K562 (cell line): ENCODE results near the gene MRPL28. TPM values are rescaled to one million over a fixed set of nuclear protein-coding genes. Genes with fewer than 3 reads are reported as not detected.

ENCODE experiments used
- ATAC-seq: fragments of 200-7000 bp; cut with Tn5 transposase; 3 replicates; pipeline ENCODE4 v1.9.1; 2020; ENCODE audit warnings: moderate library complexity
- BruUV-seq: library from RNA; stranded (reverse); fragments of 400-500 nt; replicated peaks from 2 replicates; lab custom pipeline; 2021; lab: Mats Ljungman, UMichigan
- CTCF ChIA-PET: fragments of 300-600 bp; formaldehyde crosslinking; extraction: SDS; loops from one replicate; lab custom pipeline; 2021; ENCODE audit warnings: low intra/inter-chr PET ratio; lab: Yijun Ruan, JAX
- POLR2A ChIA-PET: fragments of 300-600, 350-650 bp; sonication (Branson Sonifier 250); formaldehyde crosslinking; extraction: SDS; loops from one replicate; lab custom pipeline; 2021; ENCODE audit warnings: antibody characterized with exemption, inconsistent platforms; lab: Yijun Ruan, JAX
- DNase-seq, 4 experiments: peaks; one replicate each; pipeline versions ENCODE4 v3.0.0 to v3.0.0-alpha.2; 2011 to 2018; ENCODE audit warnings: low spot score in 3 of 4, mixed read lengths in 3 of 4; ENCODE audit errors: extremely low read depth in 1 of 4
- FAIRE-seq: peaks from 2 replicates; lab custom pipeline; 2011; peaks lifted over from hg19 to GRCh38; lab: Jason Lieb, UNC
- H2AFZ ChIP-seq: 2 replicates; pipeline ENCODE4 v1.6.0; 2011; ENCODE audit warnings: low read depth, low read length, control low read depth, inconsistent platforms
- H3K27ac ChIP-seq: fragments of 200-600 bp; 3 replicates; pipeline ENCODE4 v1.8.0; 2011; ENCODE audit warnings: low read depth, mild to moderate bottlenecking, control low read depth, inconsistent platforms, low read length, moderate library complexity, mixed read lengths; ENCODE audit errors: extremely low read depth
- H3K27me3 ChIP-seq, 2 experiments: fragments of 300-600 bp in 1 of 2; 2 replicates in 1 of 2; 3 replicates in 1 of 2; pipeline versions ENCODE4 v1.6.0 to v1.8.0; 2011; ENCODE audit warnings: inconsistent platforms in 2 of 2, low read length in 2 of 2, mild to moderate bottlenecking in 1 of 2, mixed read lengths in 1 of 2, moderate library complexity in 1 of 2; ENCODE audit not compliant: control insufficient read depth in 2 of 2, insufficient read depth in 2 of 2
- H3K36me3 ChIP-seq: fragments of 300-600 bp; 3 replicates; pipeline ENCODE4 v1.8.0; 2011; ENCODE audit warnings: mild to moderate bottlenecking, low read length, inconsistent platforms; ENCODE audit not compliant: control insufficient read depth, insufficient read depth
- H3K4me1 ChIP-seq, 2 experiments: fragments of 200-600 bp in 1 of 2; replicated peaks in 1 of 2; 2 replicates in 1 of 2; 3 replicates in 1 of 2; pipeline versions ENCODE4 v1.5.1 to v1.8.0; 2011; ENCODE audit warnings: inconsistent platforms in 2 of 2, low read length in 2 of 2, mild to moderate bottlenecking in 1 of 2, mixed read lengths in 1 of 2, moderate library complexity in 1 of 2; ENCODE audit not compliant: control insufficient read depth in 2 of 2, insufficient read depth in 2 of 2
- H3K4me2 ChIP-seq: 2 replicates; pipeline ENCODE4 v1.6.1; 2011; ENCODE audit warnings: low read length, control low read depth, inconsistent platforms, mixed read lengths; ENCODE audit not compliant: insufficient read depth
- H3K4me3 ChIP-seq: fragments of 200-600 bp; sonication (generic), shearing (Covaris generic); 2 replicates; pipeline ENCODE4 v1.5.1; 2016; ENCODE audit warnings: control low read depth, inconsistent platforms
- H3K79me2 ChIP-seq: fragments of 200-600 bp; 3 replicates; pipeline ENCODE4 v1.8.0; 2011; ENCODE audit warnings: low read length, inconsistent platforms; ENCODE audit not compliant: control insufficient read depth, insufficient read depth
- H3K9ac ChIP-seq, 2 experiments: 2 replicates each; pipeline versions ENCODE4 v1.6.0 to v1.6.1; 2011; ENCODE audit warnings: low read depth in 2 of 2, low read length in 2 of 2, control low read depth in 1 of 2, inconsistent platforms in 1 of 2, mild to moderate bottlenecking in 1 of 2, mixed read lengths in 1 of 2; ENCODE audit not compliant: insufficient read depth in 1 of 2
- H3K9me1 ChIP-seq: one replicate; pipeline ENCODE4 v1.6.0; 2011; ENCODE audit warnings: inconsistent platforms, mild to moderate bottlenecking, low read length, moderate library complexity; ENCODE audit not compliant: control insufficient read depth, insufficient read depth
- H3K9me3 ChIP-seq: replicated peaks from 2 replicates; pipeline ENCODE4 v1.5.1; 2011; ENCODE audit warnings: low read depth, low read length, inconsistent platforms; ENCODE audit not compliant: control insufficient read depth, insufficient read depth
- H4K20me1 ChIP-seq: replicated peaks from 2 replicates; pipeline ENCODE4 v1.6.1; 2011; ENCODE audit warnings: low read length, inconsistent platforms, mixed read lengths; ENCODE audit not compliant: control insufficient read depth, insufficient read depth
- ATF6 ChIP-seq: sonication (generic); formaldehyde crosslinking; IDR thresholded peaks from 2 replicates; pipeline ENCODE4 v1.4.0; 2020; ENCODE audit warnings: mild to moderate bottlenecking, missing genetic modification reagents
- BRD9 ChIP-seq: fragments of 450-650 bp; IDR thresholded peaks from 2 replicates; pipeline ENCODE4 v1.6.1; 2018; ENCODE audit warnings: low read depth; ENCODE audit not compliant: partially characterized antibody
- ETV1 ChIP-seq: fragments of 450-650 bp; conservative IDR thresholded peaks from 2 replicates; pipeline ENCODE4 v1.6.1; 2016; ENCODE audit warnings: missing genetic modification characterization, control low read depth, low read depth, missing compliant biosample characterization
- FOXO4 ChIP-seq: fragments of 450-650 bp; formaldehyde crosslinking; IDR thresholded peaks from 2 replicates; pipeline ENCODE4 v1.4.0; 2020; ENCODE audit warnings: mild to moderate bottlenecking, moderate library complexity
- IRF1 ChIP-seq: sonication (generic); formaldehyde crosslinking; IDR thresholded peaks from 2 replicates; pipeline ENCODE4 v1.8.0; 2022; ENCODE audit warnings: missing genetic modification reagents, mild to moderate bottlenecking, borderline replicate concordance
- KDM1A ChIP-seq, 2 experiments: fragments of 450-650 bp; IDR thresholded peaks; 2 replicates each; pipeline ENCODE4 v1.6.1; 2016; ENCODE audit warnings: mild to moderate bottlenecking in 2 of 2
- MCM5 ChIP-seq: fragments of 450-650 bp; IDR thresholded peaks from 2 replicates; pipeline ENCODE4 v1.6.1; 2016; ENCODE audit warnings: low read depth
- MIER1 ChIP-seq: fragments of 450-650 bp; IDR thresholded peaks from 2 replicates; pipeline ENCODE4 v1.6.1; 2016; ENCODE audit warnings: antibody characterized with exemption, mild to moderate bottlenecking, low read depth
- MXD1 ChIP-seq: fragments of 250-450 bp; sonication (Bioruptor Pico); IDR thresholded peaks from 2 replicates; pipeline ENCODE4 v1.8.0; 2021; ENCODE audit warnings: borderline replicate concordance, mild to moderate bottlenecking, moderate library complexity; ENCODE audit not compliant: poor library complexity, severe bottlenecking
- MYC ChIP-seq, 2 experiments: fragments of 250-450 bp in 1 of 2; sonication (Bioruptor Pico) in 1 of 2; IDR thresholded peaks; 2 replicates each; pipeline versions ENCODE4 v1.5.1 to v1.6.1; 2012 to 2021; ENCODE audit warnings: low read depth in 2 of 2, borderline replicate concordance in 1 of 2, improper control_type of control experiment in 1 of 2, low read length in 1 of 2, mild to moderate bottlenecking in 1 of 2, moderate library complexity in 1 of 2
- NR1H2 ChIP-seq: sonication (generic); formaldehyde crosslinking; IDR thresholded peaks from 2 replicates; pipeline ENCODE4 v1.4.0; 2020; ENCODE audit warnings: mild to moderate bottlenecking, missing genetic modification reagents
- RBFOX2 ChIP-seq: fragments of 200-400 bp; formaldehyde crosslinking; IDR thresholded peaks from 2 replicates; pipeline ENCODE4 v1.6.1; 2017; ENCODE audit warnings: low read depth, mild to moderate bottlenecking, low read length, moderate library complexity
- RHOXF2B ChIP-seq: fragments of 250-450 bp; sonication (Bioruptor Pico); conservative IDR thresholded peaks from 2 replicates; pipeline ENCODE4 v1.5.1; 2021
- SIN3A ChIP-seq, 2 experiments: fragments of 150-350 bp in 1 of 2; IDR thresholded peaks; 2 replicates each; pipeline ENCODE4 v1.6.1; 2011 to 2016; ENCODE audit warnings: borderline replicate concordance in 2 of 2, low read depth in 2 of 2, low read length in 2 of 2, mild to moderate bottlenecking in 2 of 2, moderate library complexity in 2 of 2; ENCODE audit not compliant: control insufficient read depth in 1 of 2
- SREBF2 ChIP-seq: sonication (generic); formaldehyde crosslinking; IDR thresholded peaks from 2 replicates; pipeline ENCODE4 v1.4.0; 2020; ENCODE audit warnings: mild to moderate bottlenecking, missing genetic modification reagents
- TEAD1 ChIP-seq, 2 experiments: fragments of 450-650 bp in 1 of 2; sonication (generic) in 1 of 2; formaldehyde crosslinking; IDR thresholded peaks; 2 replicates each; pipeline versions ENCODE4 v1.4.0 to v1.8.0; 2020 to 2022; ENCODE audit warnings: mild to moderate bottlenecking in 2 of 2, missing genetic modification reagents in 1 of 2
- ZFX ChIP-seq: sonication (generic); formaldehyde crosslinking; IDR thresholded peaks from 2 replicates; pipeline ENCODE4 v1.8.0; 2022; ENCODE audit warnings: mild to moderate bottlenecking, missing genetic modification reagents, moderate library complexity
- ZNF830 ChIP-seq: fragments of 250-450 bp; sonication (Bioruptor Pico); IDR thresholded peaks from 2 replicates; pipeline ENCODE4 v1.5.0; 2021; ENCODE audit warnings: mild to moderate bottlenecking
- WGBS: fragments of 100-300 bp; shearing (Covaris generic); methylation state at CpG from one replicate; pipeline ENCODE4 v1.1.6; 2016; ENCODE audit warnings: low coverage, mixed read lengths; ENCODE audit not compliant: insufficient coverage; ENCODE audit errors: missing lambda C conversion rate; 5-methylcytosine and 5-hydroxymethylcytosine counted together
- in situ Hi-C: fragments of 300-500 bp; cut with MboI; formaldehyde crosslinking; loops from 4 replicates; pipeline ENCODE4 v1.15.0; 2018; ENCODE audit warnings: inconsistent platforms, mixed read lengths
- intact Hi-C: fragments of 100-400 bp; cut with micrococcal nuclease; formaldehyde crosslinking; loops from 2 replicates; pipeline ENCODE4 v1.14.2; 2022
- polyA plus RNA-seq, 8 experiments: library from polyadenylated mRNA; depleted of rRNA in 4 of 8; stranded (reverse) in 5 of 8; unstranded in 3 of 8; fragments of >200 nt; fragmentation: Nextera tagmentation in 2 of 8; fragmentation: Illumina TruSeq in 1 of 8; extraction: Ambion mirVana in 2 of 8; extraction: Trizol in 1 of 8; gene quantifications; 2 replicates each; pipeline versions ENCODE4 v1.2.1 to v1.2.3, GENCODE V29; 2011 to 2014; ENCODE audit warnings: inconsistent platforms in 1 of 8, missing spikeins in 1 of 8
- total RNA-seq, 7 experiments: library from RNA; depleted of rRNA in 6 of 7; stranded (reverse); fragments of >200 nt in 6 of 7; fragmentation: Illumina TruSeq in 2 of 7; extraction: Trizol in 2 of 7; gene quantifications; 2 replicates each; pipeline versions ENCODE4 v1.2.1 to v1.2.3, GENCODE V29; 2011 to 2021; ENCODE audit warnings: low replicate concordance in 1 of 7

MRPL28 gene
- total and polyA plus RNA-seq, 9 of the 15 experiments (the other 6 are each of a cell fraction or from before 2014, with no cell fraction given), result 2.5 to 323 (median 175) TPM

- Histone ChIP-seq H3K9me1 (peaks cover 10% of the 10 kb centered on the region), H3K27ac (peak overlapping the region; percentile 86), H3K79me2 (peaks cover 88% of the 10 kb centered on the region), H4K20me1 (peaks cover 49% of the 10 kb centered on the region; the same call in 1 of the 2 replicates), H3K36me3 (peaks cover 33% of the 10 kb centered on the region), H2AFZ (peak overlapping the region; percentile 63; the same call in 1 of the 2 replicates), H3K4me2 (peak overlapping the region; percentile 74), H3K27me3 (no peaks in the 10 kb centered on the region), H3K9ac (peak overlapping the region; percentile 63 to 89), H3K4me1 (peaks cover 24 to 57% of the 10 kb centered on the region in 2 experiments), H3K4me3 (peak overlapping the region; percentile 28), H3K9me3 (no peaks in the 10 kb centered on the region)
- no peak for FAIRE-seq
- CTCF ChIA-PET, result no interaction called here
- no TSS peak for BruUV-seq
- POLR2A ChIA-PET, result interaction anchor here (0.6 to 1.4 kb wide), 5 partner anchors 11 to 231 kb away, joined by 3 to 4 read pairs (median 3); no protein-coding TSS in a partner anchor
- intact Hi-C loops (no loop called here), in situ Hi-C loops (no loop called here)
- ATAC-seq, result no peak
- WGBS, result 15% methylated on average over 17 of the region's 17 CpGs
- DNase-seq, result no peak
- TF ChIP-seq ZNF830 (CRISPR knock-in tag) (no peak), ETV1 (no peak), SREBF2 (CRISPR knock-in tag) (peak; percentile 9; the same call in 1 of the 2 replicates), ZFX (CRISPR knock-in tag) (peak; percentile 89), MCM5 (no peak), KDM1A (IDR thresholded peaks at IDR 0.05) (no peak), TEAD1 (CRISPR knock-in tag; IDR thresholded peaks at IDR 0.05) (0 out of 4 replicates have a peak, but pooled peaks of 1 of the 2 experiments have one; percentile 33), BRD9 (no peak), RHOXF2B (CRISPR knock-in tag) (0 out of 2 replicates have a peak, but pooled peaks have one; percentile 10), MIER1 (peak; percentile 70; the same call in 1 of the 2 replicates), MYC (IDR thresholded peaks at IDR 0.05; ENCODE audit: low read depth, low read length) (no peak), MYC (CRISPR knock-in tag; IDR thresholded peaks at IDR 0.05; ENCODE audit: borderline replicate concordance, low read depth) (0 out of 2 replicates have a peak, but pooled peaks have one; percentile 24), RBFOX2 (peak; percentile 52), SIN3A (IDR thresholded peaks at IDR 0.05; ENCODE audit: borderline replicate concordance in 2 of 2, control insufficient read depth in 1 of 2, low read depth in 2 of 2, low read length in 2 of 2) (no peak), FOXO4 (no peak), ATF6 (CRISPR knock-in tag) (0 out of 2 replicates have a peak, but pooled peaks have one; percentile 67), NR1H2 (CRISPR knock-in tag) (peak; percentile 79; the same call in 1 of the 2 replicates), IRF1 (CRISPR knock-in tag) (no peak), MXD1 (peak; percentile 16)
These were observed 46.2 kb downstream of the MRPL28 start for GRCh38 chr16:324201-324450.
